GM19324 (cell line): Measurements from ENCODE around the gene NDEL1.

ENCODE experiments used
- ATAC-seq: cut with Tn5 transposase; IDR thresholded peaks from one replicate; pipeline ENCODE4 v1.9.1; 2021; ENCODE audit warnings: mild to moderate bottlenecking, moderate library complexity; ENCODE audit not compliant: unreplicated experiment, low FRiP score

Gene NDEL1

GRCh38 chr17:8413328-8413727, 22.4 kb upstream of the NDEL1 start:
- ATAC-seq: no peak

- ATAC-seq: no peak
These were observed 21.7 kb upstream of the NDEL1 start for GRCh38 chr17:8413938-8414337.

- no peak for ATAC-seq
These were observed 17.9 kb upstream of the NDEL1 start for GRCh38 chr17:8417806-8418205.

- no peak for ATAC-seq
These were observed 17.2 kb upstream of the NDEL1 start for GRCh38 chr17:8418471-8418870.

- ATAC-seq: no peak
These were observed 16.4 kb upstream of the NDEL1 start for GRCh38 chr17:8419305-8419704.

- no peak for ATAC-seq
These were observed 15.4 kb upstream of the NDEL1 start for GRCh38 chr17:8420041-8420934.

GRCh38 chr17:8421571-8421970, 14.1 kb upstream of the NDEL1 start:
- ATAC-seq: no peak

- no peak for ATAC-seq
These were observed 9.5 kb upstream of the NDEL1 start for GRCh38 chr17:8426094-8426720.

- ATAC-seq: no peak
These were observed 8.9 kb upstream of the NDEL1 start for GRCh38 chr17:8426802-8427201.

- ATAC-seq: no peak
These were observed 4.7 kb upstream of the NDEL1 start for GRCh38 chr17:8430966-8431365.

GRCh38 chr17:8436169-8436843, 622 bp downstream of the NDEL1 start:
- peak; percentile 51 for ATAC-seq

- no peak for ATAC-seq
These were observed 1.1 kb downstream of the NDEL1 start for GRCh38 chr17:8436844-8437171.

- ATAC-seq: no peak
These were observed 2.8 kb downstream of the NDEL1 start for GRCh38 chr17:8438441-8438840.

GRCh38 chr17:8439681-8440080, 4.0 kb downstream of the NDEL1 start:
- no peak for ATAC-seq

- no peak for ATAC-seq
These were observed 6.0 kb downstream of the NDEL1 start for GRCh38 chr17:8441690-8442089.

- no peak for ATAC-seq
These were observed 6.6 kb downstream of the NDEL1 start for GRCh38 chr17:8442310-8442709.

- no peak for ATAC-seq
These were observed 8.1 kb downstream of the NDEL1 start for GRCh38 chr17:8443756-8444155.

GRCh38 chr17:8444494-8444893, 8.8 kb downstream of the NDEL1 start:
- ATAC-seq: no peak

GRCh38 chr17:8445536-8445935, 9.9 kb downstream of the NDEL1 start:
- no peak for ATAC-seq

- no peak for ATAC-seq
These were observed 12.1 kb downstream of the NDEL1 start for GRCh38 chr17:8447799-8448198.

GRCh38 chr17:8448310-8448709, 12.6 kb downstream of the NDEL1 start:
- ATAC-seq: no peak
